WTC11 (cell line): ENCODE measurements around the gene G0S2.

ENCODE experiments used
- NR1H2 ChIP-seq: sonication (generic); formaldehyde crosslinking; IDR thresholded peaks from 2 replicates; pipeline ENCODE4 v1.9.0; 2021; ENCODE audit warnings: mild to moderate bottlenecking, moderate library complexity, missing genetic modification reagents
- RELA ChIP-seq: sonication (generic); formaldehyde crosslinking; IDR thresholded peaks from 2 replicates; pipeline ENCODE4 v1.8.1; 2022; ENCODE audit warnings: missing genetic modification reagents, mild to moderate bottlenecking, borderline replicate concordance
- TEAD1 ChIP-seq: sonication (generic); formaldehyde crosslinking; IDR thresholded peaks from 2 replicates; pipeline ENCODE4 v1.8.0; 2022; ENCODE audit warnings: mild to moderate bottlenecking, missing genetic modification reagents
- ZNF138 ChIP-seq: sonication (generic); formaldehyde crosslinking; conservative IDR thresholded peaks from 2 replicates; pipeline ENCODE4 v1.8.1; 2022; ENCODE audit warnings: mild to moderate bottlenecking, moderate library complexity, missing genetic modification reagents
- ZNF317 ChIP-seq: sonication (generic); formaldehyde crosslinking; IDR thresholded peaks from 2 replicates; pipeline ENCODE4 v1.8.1; 2023; ENCODE audit warnings: low read depth, mild to moderate bottlenecking, moderate library complexity, missing genetic modification reagents, borderline replicate concordance
- TF ChIP-seq, protein P1 (sequence below): fragments of 200-600 bp; IDR thresholded peaks from 2 replicates; pipeline ENCODE4 v1.8.0; 2022; ENCODE audit warnings: antibody characterized with exemption
- TF ChIP-seq, protein P2 (sequence below): sonication (generic); formaldehyde crosslinking; IDR thresholded peaks from 2 replicates; pipeline ENCODE4 v1.8.1; 2023; ENCODE audit warnings: mild to moderate bottlenecking, missing genetic modification reagents

DNA sequence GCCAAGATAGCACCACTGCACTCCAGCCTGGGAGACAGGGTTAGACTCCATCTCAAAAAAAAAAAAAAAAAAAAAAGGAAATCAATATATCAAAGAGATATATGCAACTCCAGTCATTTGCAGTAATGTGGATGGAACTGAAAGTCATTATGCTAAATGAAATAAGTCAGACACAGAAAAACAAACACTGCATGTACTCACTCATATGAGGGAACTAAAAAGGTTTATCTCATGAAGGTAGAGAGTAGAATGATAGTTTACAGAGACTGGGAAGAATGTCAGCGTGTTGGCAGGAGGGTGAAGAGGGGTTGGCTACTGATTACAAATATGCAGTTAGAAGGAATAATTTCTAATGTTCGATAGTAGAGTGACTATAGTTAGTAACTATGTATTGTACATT lies 42.6 kb downstream of the G0S2 start:
- TF ChIP-seq TEAD1 (CRISPR knock-in tag) (no peak), RELA (no peak), ZNF138 (CRISPR knock-in tag) (no peak), NR1H2 (no peak), ZNF317 (CRISPR knock-in tag) (no peak)
- TF ChIP-seq, protein P1, sequence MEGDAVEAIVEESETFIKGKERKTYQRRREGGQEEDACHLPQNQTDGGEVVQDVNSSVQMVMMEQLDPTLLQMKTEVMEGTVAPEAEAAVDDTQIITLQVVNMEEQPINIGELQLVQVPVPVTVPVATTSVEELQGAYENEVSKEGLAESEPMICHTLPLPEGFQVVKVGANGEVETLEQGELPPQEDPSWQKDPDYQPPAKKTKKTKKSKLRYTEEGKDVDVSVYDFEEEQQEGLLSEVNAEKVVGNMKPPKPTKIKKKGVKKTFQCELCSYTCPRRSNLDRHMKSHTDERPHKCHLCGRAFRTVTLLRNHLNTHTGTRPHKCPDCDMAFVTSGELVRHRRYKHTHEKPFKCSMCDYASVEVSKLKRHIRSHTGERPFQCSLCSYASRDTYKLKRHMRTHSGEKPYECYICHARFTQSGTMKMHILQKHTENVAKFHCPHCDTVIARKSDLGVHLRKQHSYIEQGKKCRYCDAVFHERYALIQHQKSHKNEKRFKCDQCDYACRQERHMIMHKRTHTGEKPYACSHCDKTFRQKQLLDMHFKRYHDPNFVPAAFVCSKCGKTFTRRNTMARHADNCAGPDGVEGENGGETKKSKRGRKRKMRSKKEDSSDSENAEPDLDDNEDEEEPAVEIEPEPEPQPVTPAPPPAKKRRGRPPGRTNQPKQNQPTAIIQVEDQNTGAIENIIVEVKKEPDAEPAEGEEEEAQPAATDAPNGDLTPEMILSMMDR: no peak
- TF ChIP-seq, protein P2, sequence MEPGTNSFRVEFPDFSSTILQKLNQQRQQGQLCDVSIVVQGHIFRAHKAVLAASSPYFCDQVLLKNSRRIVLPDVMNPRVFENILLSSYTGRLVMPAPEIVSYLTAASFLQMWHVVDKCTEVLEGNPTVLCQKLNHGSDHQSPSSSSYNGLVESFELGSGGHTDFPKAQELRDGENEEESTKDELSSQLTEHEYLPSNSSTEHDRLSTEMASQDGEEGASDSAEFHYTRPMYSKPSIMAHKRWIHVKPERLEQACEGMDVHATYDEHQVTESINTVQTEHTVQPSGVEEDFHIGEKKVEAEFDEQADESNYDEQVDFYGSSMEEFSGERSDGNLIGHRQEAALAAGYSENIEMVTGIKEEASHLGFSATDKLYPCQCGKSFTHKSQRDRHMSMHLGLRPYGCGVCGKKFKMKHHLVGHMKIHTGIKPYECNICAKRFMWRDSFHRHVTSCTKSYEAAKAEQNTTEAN (CRISPR knock-in tag): no peak
